HL-60/S4 (cell line): Measurements from ENCODE around the gene SMPD3.

ENCODE experiments used
- in situ Hi-C: fragments of 300-500 bp; cut with MboI; formaldehyde crosslinking; loops from 2 replicates; pipeline ENCODE4 v1.14.3; 2022; ENCODE audit warnings: low sequenced_read_pairs

Gene SMPD3

DNA sequence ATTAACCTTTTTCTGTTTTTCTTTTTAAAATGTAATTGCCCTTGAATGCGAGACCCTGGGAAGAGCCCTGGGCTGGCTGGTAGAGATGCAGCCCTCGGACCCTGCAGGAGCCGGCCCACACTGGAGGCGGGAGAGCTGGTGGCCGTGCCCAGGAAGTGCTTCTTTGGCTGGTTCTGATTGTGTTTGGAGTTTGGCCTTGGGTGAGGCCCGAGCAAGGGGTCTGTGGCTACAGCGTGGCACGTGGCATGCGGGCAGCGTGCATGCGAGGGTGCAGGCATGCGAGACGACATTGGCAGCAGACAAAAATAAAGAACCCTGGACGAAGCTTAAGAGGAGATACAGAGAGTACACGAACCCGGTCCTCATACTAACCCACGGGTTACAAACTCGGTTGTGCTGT is 87.8 kb downstream of the SMPD3 start:
- in situ Hi-C loops = loop anchor here (10.0 kb wide), 1 partner anchor 144 kb away; no protein-coding TSS in a partner anchor

DNA sequence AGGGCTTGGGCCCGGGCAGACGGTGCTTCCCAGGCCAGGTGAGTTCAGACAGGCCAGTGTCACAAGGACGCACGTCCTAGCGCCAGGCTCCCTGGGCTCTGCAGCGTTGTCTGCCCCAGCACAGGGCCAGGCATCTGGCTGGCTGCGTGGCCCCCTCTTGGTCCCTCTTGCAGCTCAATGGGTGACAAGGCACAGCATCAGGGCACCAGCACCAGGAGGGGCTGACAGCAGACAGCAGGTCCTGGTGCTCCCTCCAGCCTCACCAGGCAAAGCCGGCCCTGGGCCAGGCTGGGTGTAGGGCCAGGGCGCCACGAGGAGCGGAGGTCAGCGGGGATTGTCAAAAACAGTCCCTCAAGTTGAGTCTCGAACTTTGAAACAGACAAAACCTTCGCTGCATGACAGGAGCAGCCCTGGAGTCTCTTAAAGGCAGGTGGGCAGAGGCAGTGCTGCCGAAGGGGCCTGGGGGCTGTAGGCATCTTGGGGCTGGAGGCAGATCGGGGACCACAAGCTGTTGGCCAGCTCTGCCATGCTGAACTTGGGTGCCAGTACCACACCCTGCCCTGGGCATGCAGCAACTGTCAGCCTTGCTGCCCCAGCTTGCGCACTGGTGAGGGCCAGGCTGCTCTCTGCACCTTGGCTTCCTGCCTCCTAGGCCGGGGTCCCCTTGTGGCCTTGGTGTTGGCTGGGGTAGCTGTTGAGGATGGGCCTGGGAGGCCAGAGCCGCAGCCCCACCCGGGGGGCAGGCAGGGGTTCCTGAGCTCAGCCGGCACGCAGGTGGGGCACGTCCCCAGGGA is 88.7 kb downstream of the SMPD3 start:
- in situ Hi-C loops = loop anchor here (10.0 kb wide), 1 partner anchor 145 kb away; no protein-coding TSS in a partner anchor

DNA sequence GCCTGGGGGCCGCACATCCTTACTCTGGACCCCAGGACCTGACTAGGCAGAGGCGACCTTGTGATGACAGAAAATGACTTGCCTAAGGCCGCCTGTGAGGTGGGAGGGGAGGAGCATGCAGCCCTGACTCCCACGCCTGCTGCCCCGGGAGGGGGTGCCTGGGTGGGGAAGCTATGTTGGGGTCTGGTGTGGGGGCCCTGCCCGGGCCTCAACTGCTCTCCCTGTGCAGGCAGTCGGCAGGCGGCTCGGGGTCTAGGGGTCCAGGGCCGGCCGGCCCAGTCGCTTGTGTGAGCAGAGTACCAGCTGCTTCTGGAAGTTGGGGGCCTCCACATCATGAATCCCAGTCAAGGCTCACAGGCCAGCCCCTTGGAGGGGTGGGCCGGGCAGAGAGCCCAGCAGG is 89.4 kb downstream of the SMPD3 start:
- in situ Hi-C loops = no loop called here

DNA sequence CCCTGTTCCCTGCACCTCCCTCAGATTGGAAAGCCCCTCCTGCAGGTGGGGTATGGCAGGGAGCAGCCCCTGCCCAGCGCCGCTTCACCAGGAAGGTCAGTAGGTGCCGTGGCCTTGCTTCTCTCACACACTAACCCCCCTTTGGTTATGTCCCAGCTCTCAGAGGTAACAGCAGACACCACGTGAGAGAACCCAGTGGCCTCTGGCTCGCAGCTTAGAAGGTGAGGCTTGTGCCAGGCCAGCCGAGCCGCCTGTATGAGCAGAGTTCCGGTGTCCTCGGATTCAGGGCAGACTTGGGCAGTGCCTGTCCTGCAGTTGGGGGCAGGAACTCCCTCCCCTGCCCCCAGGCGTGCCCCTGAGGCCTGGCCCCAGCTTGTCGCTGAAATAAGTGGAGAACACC is 90.4 kb downstream of the SMPD3 start:
- in situ Hi-C loops = no loop called here

DNA sequence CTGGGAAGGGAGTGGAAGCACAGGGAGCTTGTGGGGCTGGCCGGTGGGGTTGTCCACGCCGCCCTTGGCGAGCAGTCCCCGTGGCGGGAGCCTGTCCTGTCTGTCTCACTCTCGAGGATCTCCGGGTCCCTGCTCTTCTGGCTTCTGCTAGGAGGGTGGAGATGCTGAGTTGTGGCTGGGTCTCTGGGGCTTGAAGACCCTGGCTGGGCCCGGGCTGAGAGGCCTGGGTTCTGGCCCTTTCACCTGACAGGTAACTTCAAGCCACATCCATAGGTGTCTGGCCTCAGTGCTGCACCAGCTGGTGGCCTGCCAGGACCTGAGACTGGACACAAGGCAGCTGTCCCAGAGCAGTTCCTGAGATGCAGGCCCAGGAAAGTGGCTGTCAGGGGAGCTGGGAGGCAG is 90.8 kb downstream of the SMPD3 start:
- in situ Hi-C loops = no loop called here

- in situ Hi-C loops = no loop called here
Observed at GRCh38 chr16:68356919-68357286, 91.4 kb downstream of the SMPD3 start.

DNA sequence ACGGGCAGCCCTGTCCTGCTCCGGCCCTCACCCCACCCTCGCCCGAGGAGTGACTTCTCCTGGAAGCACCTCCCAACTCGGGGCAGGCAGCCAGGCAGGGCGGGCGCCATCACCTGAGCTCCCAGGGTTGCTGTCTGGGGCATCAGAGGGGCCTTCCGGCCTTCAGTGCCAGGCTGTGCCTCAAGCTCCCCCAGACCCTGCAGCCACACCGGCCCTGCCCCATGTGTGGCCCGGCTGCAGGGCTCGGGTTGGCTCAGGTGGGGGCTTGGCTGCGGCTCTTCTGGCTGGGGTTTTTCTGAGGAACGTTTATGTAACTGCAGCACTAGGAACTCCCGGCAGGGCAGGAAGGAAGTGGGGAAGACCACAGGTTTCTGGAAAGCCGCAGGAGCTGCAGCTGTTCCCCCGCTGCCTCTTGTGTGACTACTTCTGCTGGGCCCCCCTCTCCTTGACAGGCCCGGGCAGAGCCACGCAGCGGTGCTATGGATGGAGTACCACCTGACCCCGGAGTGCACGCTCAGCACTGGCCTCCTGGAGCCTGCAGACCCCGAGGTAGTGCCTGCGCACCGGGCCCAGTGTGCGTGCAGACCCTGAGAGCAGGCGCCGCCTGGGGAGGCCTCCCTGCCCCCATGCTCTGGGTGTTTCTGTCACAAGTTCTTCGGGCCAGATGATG is 91.9 kb downstream of the SMPD3 start:
- in situ Hi-C loops = no loop called here

DNA sequence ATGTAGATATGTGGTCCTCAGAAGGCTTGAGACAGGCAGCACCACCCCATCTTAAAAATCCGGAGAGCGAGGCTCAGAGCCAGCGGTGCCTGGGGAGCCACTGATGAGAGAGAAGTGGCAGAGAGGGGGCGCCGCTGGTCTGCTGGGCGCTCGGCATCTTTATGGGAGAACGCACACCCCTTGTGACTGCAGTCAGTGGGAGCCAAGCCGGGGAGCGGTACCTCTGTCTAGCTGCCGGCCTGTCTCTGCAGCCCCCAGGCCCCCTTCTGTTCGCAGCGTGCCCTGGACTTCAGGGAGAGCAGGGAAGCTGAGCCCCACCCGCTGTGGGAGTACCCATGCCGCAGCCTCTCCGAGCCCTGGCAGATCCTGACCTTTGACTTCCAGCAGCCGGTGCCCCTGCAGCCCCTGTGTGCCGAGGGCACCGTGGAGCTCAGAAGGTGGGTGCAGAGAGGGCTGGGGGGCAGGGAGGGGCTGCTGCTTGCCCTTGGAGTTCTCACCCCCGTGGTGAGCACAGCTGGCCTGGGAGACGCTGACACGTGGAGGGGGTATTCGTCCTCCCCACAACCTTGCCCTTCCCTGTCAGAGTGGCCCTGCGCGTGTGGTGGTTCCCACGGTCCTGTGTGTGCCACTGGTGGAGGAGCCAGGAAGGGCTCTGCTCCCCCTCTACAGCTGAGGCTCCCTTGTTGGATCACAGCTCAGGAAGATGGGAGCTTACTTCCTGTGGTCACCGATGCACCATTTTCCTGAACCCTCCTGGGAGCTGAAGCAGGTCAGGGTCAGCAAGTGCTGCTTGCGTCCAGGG is 92.7 kb downstream of the SMPD3 start:
- in situ Hi-C loops = no loop called here

DNA sequence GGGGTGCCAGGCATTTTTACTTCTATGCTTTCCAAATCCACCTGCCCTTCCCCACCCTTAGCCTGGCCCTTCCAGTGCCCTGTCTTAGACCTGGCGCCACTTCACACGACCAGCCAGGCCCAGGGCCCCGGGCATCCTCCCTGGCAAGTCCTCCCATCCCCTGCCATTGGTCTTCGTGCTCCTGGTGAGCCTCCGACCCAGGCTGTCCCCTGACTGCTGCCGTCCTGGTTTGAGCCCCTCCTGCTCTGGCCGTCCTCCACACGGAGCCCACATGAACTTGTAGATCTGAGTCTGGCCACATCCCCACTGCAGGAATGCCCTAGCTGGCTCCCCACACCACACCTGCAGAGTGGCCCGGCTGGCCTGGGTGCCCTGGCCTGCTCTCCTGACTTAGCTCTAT is 93.5 kb downstream of the SMPD3 start:
- in situ Hi-C loops = no loop called here

DNA sequence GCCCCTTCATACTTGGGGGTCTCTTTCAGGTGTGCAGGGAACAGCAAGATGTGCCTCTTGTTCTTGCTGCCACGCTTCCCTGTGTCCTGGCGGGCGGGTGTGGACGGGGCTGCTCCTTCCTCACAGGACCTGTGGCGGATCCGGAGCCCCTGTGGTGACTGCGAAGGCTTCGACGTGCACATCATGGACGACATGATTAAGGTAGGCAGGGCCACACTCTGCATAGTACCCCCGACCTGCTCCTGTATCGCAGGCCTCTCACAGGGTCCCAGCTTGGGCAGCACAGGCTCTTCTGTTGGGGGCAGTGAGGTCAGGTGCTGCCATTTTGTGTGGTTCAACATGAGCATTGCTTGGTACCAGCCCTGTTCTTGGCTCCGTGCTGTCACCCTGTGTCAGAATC is 94.9 kb downstream of the SMPD3 start:
- in situ Hi-C loops = no loop called here

DNA sequence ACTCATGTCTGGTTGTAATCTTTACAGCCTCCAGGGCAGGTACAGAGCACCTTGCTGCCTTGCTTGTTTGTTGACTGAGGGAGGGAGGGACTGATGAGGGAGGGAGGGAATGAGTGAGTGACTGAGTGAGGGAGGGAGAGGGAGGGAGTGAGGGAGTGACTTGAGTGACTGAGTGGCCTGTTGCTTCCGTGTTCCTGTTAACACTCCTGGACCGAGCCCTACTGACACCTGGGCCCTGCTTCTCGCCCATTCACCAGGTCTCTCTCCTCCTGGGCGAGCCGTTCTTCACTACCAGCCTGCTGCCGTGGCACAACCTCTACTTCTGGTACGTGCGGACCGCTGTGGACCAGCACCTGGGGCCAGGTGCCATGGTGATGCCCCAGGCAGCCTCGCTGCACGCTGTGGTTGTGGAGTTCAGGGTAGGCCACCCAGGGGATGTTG is 96.3 kb downstream of the SMPD3 start:
- in situ Hi-C loops = no loop called here

DNA sequence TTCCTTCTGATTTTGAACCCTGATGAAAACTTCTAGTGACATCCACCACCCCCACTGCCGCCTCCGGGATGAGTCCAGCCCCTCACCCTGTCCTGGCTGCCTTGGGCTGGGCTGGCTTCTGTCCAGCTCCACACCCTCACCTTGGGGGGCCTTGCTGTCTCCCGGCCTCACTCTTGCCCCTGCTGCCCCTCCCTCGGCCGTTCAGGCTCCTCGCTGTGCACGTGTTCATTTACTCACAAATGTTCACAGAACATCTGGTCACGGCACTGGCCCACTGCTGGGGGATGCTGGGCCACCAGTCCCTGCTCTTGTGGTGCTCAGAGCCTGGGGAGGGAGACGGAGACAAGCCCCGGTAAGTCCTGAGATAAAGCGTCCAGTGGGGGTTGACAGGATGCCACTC is 96.8 kb downstream of the SMPD3 start:
- in situ Hi-C loops = no loop called here

GRCh38 chr16:68350813-68351350 is 97.4 kb downstream of the SMPD3 start:
- in situ Hi-C loops = no loop called here

- in situ Hi-C loops = no loop called here
Observed at GRCh38 chr16:68349838-68350410, 98.4 kb downstream of the SMPD3 start.

DNA sequence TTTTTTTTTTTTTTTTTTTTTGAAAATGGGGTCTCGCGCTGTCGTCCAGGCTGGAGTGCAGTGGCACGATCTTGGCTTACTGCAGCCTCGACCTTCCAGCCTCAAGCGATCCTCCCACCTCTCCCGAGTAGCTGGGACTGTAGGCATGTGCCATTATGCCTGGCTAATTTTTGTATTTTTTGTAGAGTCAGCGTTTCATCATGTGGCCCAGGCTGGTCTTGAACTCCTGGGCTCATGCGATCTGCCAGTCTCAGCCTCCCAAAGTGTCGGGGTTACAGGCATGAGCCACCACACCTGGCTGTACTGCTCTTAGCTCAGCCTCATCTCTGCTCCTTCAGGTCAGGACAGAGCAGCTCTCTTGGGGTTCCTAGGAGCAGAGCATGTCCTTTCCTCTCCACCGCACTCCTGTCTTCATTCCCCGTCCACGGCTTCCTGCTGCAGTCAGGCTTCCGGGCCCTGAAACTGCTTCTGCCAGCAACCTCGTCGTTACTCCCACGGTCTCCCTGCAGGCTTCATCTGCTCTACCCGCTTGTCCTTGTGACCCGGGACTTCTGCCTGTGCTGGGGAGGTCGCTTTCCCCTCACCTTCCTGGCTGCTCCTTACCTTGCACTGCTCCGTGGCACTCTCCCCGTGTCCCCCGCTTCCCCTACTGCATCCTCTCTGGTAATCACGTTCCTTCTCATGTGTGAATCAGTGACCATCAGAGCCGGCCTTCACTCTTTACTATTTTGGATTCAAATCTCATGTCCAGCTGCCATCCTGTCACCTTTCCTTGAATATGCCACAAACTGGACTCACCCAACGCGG is 99.5 kb downstream of the SMPD3 start:
- in situ Hi-C loops = no loop called here

DNA sequence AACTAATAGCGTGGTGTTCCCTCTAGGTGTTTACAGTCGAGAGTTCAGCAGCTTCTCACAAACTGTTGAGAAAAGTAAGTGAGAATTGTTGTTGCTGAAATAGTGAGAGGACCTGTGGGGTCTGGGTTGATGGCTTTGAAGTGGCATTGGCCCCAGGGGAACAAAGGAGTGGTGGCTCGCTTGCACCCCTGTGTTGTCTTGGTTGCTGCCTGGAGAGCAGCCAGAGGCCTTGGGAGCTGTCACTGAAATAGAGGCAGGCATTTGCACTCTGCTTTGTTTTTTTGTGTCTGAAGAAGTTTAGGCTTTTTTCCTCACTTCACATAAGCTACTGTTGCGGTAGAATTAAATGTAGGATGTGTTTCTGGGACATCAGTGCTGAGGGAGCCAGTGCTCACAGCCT is 100.7 kb downstream of the SMPD3 start:
- in situ Hi-C loops = no loop called here

DNA sequence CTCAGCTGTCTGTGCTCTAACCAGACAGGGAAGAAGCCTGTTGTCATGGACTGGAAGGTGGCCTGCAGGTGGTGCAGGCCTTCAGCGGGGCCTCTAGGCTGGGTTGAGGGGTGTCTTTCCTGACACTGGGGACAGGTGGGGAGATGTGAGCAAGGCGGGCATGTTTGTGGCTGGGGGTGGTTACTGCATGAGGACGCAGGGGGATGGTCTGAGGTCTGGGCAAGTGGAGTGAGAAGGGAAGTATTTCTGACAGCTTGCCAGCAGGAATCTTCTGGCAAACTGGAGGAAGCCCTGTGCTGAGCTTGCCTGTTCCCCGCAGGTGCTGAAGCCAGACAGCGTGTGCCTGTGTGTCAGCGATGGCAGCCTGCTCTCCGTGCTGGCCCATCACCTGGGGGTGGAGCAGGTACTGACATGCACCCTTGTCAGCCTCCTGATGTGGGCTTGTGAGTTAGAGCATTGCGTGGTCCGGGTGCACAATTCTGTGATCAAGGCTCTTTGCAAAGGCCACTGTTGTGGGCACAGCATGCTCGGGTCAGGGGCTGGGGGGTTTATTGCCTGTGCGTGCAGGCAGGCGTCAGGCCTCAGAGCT is 101.3 kb downstream of the SMPD3 start:
- in situ Hi-C loops = no loop called here

DNA sequence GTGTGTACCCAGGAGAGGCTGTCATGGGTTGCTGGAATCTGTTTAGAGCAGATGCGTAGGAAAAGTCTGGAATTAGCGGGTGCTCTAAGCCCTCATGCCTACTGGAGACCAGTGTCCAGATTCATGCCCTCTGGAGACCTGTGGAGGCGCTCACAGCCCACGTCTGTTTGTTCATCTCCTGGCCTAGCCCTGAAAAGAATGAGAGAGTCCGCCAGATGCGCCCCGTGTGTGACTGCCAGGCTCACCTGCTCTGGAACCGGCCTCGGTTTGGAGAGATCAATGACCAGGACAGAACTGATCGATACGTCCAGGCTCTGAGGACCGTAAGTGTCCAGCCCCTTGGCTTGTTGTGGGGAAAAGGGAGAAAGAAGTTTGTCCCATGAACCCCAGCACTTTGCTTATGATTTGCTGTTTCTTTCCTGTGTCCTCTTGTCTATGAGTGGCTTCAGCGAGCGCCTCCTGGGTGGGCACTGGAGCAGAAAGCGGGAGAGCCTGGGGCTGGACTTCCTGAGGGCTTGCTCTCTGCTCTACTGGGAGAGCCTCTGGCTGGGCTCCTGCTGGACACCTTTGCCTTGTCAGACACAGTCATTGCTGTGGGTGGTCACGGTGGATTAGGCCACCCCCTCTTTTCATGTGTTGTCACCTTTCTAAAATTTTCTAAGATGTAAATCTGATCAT is 102.2 kb downstream of the SMPD3 start:
- in situ Hi-C loops = no loop called here

DNA sequence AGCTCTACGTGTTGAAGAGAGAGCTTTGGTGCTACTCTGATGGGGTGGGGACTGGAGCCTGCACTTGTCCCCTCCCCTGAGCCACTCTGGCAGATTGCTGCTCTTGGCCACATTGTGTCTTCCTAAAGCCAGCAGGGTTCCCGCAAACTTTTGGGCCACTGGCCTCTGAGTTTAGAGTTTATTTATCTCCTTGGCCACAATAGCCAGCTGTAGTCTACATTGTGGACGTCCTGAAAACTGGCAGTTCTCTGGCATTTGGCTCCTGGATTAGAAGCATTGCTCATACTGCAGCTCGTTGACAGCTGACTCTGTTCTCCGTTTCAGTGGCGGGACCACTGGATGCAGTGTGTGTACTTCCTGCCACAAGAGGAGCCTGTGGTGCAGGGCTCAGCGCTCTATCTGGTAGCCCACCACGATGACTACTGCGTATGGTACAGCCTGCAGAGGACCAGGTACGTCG is 102.9 kb downstream of the SMPD3 start:
- in situ Hi-C loops = no loop called here
